ENCODE results near the gene DCLK3.

- TF ChIP-seq, protein P1, sequence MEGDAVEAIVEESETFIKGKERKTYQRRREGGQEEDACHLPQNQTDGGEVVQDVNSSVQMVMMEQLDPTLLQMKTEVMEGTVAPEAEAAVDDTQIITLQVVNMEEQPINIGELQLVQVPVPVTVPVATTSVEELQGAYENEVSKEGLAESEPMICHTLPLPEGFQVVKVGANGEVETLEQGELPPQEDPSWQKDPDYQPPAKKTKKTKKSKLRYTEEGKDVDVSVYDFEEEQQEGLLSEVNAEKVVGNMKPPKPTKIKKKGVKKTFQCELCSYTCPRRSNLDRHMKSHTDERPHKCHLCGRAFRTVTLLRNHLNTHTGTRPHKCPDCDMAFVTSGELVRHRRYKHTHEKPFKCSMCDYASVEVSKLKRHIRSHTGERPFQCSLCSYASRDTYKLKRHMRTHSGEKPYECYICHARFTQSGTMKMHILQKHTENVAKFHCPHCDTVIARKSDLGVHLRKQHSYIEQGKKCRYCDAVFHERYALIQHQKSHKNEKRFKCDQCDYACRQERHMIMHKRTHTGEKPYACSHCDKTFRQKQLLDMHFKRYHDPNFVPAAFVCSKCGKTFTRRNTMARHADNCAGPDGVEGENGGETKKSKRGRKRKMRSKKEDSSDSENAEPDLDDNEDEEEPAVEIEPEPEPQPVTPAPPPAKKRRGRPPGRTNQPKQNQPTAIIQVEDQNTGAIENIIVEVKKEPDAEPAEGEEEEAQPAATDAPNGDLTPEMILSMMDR (IDR thresholded peaks at IDR 0.05; ENCODE audit: low read length) = no peak
- no peak for TF ChIP-seq EZH2 (IDR thresholded peaks at IDR 0.05; ENCODE audit: borderline replicate concordance, low read length)
Measured at GRCh38 chr3:36695769-36696137, 68.6 kb downstream of the DCLK3 start.

Data from OCI-LY1 (cell line).